NB4 (cell line): ENCODE data around the gene LINGO1.

Experiments used
- MYC ChIP-seq: IDR thresholded peaks from 2 replicates; pipeline ENCODE4 v1.6.1; 2011; ENCODE audit warnings: low read depth, low read length
- POLR2A ChIP-seq: IDR thresholded peaks from 2 replicates; pipeline ENCODE4 v1.6.1; 2011; ENCODE audit warnings: mild to moderate bottlenecking; ENCODE audit not compliant: insufficient read length; ENCODE audit errors: extremely low read depth
- TF ChIP-seq, protein P1 (sequence below): IDR thresholded peaks from one replicate; pipeline ENCODE4 v1.5.1; 2012; ENCODE audit warnings: low read depth, low read length
- TF ChIP-seq, protein P2 (sequence below): IDR thresholded peaks from 2 replicates; pipeline ENCODE4 v1.6.1; 2011; ENCODE audit warnings: low read depth, low read length

DNA sequence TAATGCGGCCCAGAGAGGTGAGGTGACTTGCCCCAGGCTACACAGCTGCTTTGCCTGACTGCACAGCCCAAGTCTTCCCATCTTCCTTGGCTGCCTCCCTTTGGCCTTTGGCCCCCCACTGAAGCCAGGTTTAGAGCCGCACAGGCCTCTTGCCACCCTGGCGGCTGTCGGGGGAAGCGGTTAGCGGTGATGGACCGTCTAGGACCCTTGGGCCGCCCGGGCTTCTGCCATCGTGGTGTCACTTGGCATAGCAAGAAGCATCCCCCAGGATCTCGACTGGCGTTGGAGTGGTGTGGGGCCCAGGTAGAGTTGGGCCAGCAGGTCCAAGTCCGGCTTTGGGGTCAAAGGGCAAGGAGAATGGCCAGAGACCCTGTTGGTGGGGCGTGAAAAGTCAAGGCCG is 61.0 kb downstream of the LINGO1 start:
- TF ChIP-seq, protein P1, sequence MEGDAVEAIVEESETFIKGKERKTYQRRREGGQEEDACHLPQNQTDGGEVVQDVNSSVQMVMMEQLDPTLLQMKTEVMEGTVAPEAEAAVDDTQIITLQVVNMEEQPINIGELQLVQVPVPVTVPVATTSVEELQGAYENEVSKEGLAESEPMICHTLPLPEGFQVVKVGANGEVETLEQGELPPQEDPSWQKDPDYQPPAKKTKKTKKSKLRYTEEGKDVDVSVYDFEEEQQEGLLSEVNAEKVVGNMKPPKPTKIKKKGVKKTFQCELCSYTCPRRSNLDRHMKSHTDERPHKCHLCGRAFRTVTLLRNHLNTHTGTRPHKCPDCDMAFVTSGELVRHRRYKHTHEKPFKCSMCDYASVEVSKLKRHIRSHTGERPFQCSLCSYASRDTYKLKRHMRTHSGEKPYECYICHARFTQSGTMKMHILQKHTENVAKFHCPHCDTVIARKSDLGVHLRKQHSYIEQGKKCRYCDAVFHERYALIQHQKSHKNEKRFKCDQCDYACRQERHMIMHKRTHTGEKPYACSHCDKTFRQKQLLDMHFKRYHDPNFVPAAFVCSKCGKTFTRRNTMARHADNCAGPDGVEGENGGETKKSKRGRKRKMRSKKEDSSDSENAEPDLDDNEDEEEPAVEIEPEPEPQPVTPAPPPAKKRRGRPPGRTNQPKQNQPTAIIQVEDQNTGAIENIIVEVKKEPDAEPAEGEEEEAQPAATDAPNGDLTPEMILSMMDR = no peak
- no peak for TF ChIP-seq MYC
- no peak for TF ChIP-seq POLR2A
- TF ChIP-seq, protein P2, sequence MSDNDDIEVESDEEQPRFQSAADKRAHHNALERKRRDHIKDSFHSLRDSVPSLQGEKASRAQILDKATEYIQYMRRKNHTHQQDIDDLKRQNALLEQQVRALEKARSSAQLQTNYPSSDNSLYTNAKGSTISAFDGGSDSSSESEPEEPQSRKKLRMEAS = no peak
